ENCODE measurements around the gene DNAAF1. TPM values are rescaled to one million over a fixed set of nuclear protein-coding genes. Genes with fewer than 3 reads are reported as not detected.

Gene DNAAF1
- total RNA-seq, 1 donor from 2014 or later, result 0.18 TPM

- Mint-ChIP-seq H3K27me3 (ENCODE audit: unreplicated experiment) (peaks cover 5% of the 10 kb centered on the region), H3K4me3 (ENCODE audit: unreplicated experiment) (no peak overlapping the region), H3K27ac (ENCODE audit: unreplicated experiment) (no peak overlapping the region), H3K9me3 (ENCODE audit: unreplicated experiment) (no peaks in the 10 kb centered on the region), H3K36me3 (ENCODE audit: low read depth, unreplicated experiment) (no peaks in the 10 kb centered on the region), H3K4me1 (ENCODE audit: unreplicated experiment) (no peaks in the 10 kb centered on the region)
- no peak for DNase-seq (ENCODE audit: low spot score)
- TF ChIP-seq CTCF (IDR thresholded peaks at IDR 0.05; ENCODE audit: unreplicated experiment), result no peak
Observed at GRCh38 chr16:84165746-84166145, 20.6 kb downstream of the DNAAF1 start.

- no peak overlapping the region for H3K4me3 Mint-ChIP-seq (ENCODE audit: unreplicated experiment)
- no peak overlapping the region for H3K27ac Mint-ChIP-seq (ENCODE audit: unreplicated experiment)
Observed at GRCh38 chr16:84166796-84167695, 21.9 kb downstream of the DNAAF1 start.

GRCh38 chr16:84169765-84170310 lies 24.7 kb downstream of the DNAAF1 start:
- no peak for TF ChIP-seq CTCF (IDR thresholded peaks at IDR 0.05; ENCODE audit: unreplicated experiment)
- H3K9me3 Mint-ChIP-seq (ENCODE audit: unreplicated experiment), result no peaks in the 10 kb centered on the region
- H3K4me3 Mint-ChIP-seq (ENCODE audit: unreplicated experiment), result no peak overlapping the region
- H3K4me1 Mint-ChIP-seq (ENCODE audit: unreplicated experiment), result no peaks in the 10 kb centered on the region
- no peaks in the 10 kb centered on the region for H3K27me3 Mint-ChIP-seq (ENCODE audit: unreplicated experiment)
- H3K36me3 Mint-ChIP-seq (ENCODE audit: low read depth, unreplicated experiment), result no peaks in the 10 kb centered on the region
- no peak for DNase-seq (ENCODE audit: low spot score)
- H3K27ac Mint-ChIP-seq (ENCODE audit: unreplicated experiment), result no peak overlapping the region

More at GRCh38 chr16:84166796-84167695, 21.9 kb downstream of the DNAAF1 start:
- no peak for DNase-seq (ENCODE audit: low spot score)
- no peaks in the 10 kb centered on the region for H3K36me3 Mint-ChIP-seq (ENCODE audit: low read depth, unreplicated experiment)
- no peak for TF ChIP-seq CTCF (IDR thresholded peaks at IDR 0.05; ENCODE audit: unreplicated experiment)
- no peaks in the 10 kb centered on the region for H3K9me3 Mint-ChIP-seq (ENCODE audit: unreplicated experiment)
- H3K4me1 Mint-ChIP-seq (ENCODE audit: unreplicated experiment), result no peaks in the 10 kb centered on the region
- H3K27me3 Mint-ChIP-seq (ENCODE audit: unreplicated experiment), result peaks cover 5% of the 10 kb centered on the region

GRCh38 chr16:84174396-84174795 lies 29.3 kb downstream of the DNAAF1 start:
- H3K27me3 Mint-ChIP-seq (ENCODE audit: unreplicated experiment), result peaks cover 4% of the 10 kb centered on the region
- peaks cover 8% of the 10 kb centered on the region for H3K36me3 Mint-ChIP-seq (ENCODE audit: low read depth, unreplicated experiment)
- no peak for TF ChIP-seq CTCF (IDR thresholded peaks at IDR 0.05; ENCODE audit: unreplicated experiment)
- H3K9me3 Mint-ChIP-seq (ENCODE audit: unreplicated experiment), result no peaks in the 10 kb centered on the region
- H3K4me3 Mint-ChIP-seq (ENCODE audit: unreplicated experiment), result no peak overlapping the region
- peaks cover 11% of the 10 kb centered on the region for H3K4me1 Mint-ChIP-seq (ENCODE audit: unreplicated experiment)
- no peak overlapping the region for H3K27ac Mint-ChIP-seq (ENCODE audit: unreplicated experiment)
- DNase-seq (ENCODE audit: low spot score), result no peak

Measured in endothelial cell (in vitro differentiated cells).